Small intestine (tissue), 7 donors: ENCODE measurements around the gene POTEF. TPM values are rescaled to one million over a fixed set of nuclear protein-coding genes. Genes with fewer than 3 reads are reported as not detected.
"Not testable (repeated sequence)": the region's sequence is repeated elsewhere in the genome, so short reads cannot be mapped to it uniquely, and the experiment has no call there.

ENCODE experiments used
- DNase-seq, 2 donors: peaks; one replicate each; pipeline versions ENCODE4 v3.0.0 to v3.0.0-alpha.2; 2013
- FAIRE-seq: peaks from 2 replicates; lab custom pipeline; 2012; peaks lifted over from hg19 to GRCh38; lab: Jason Lieb, UNC
- H3K27ac ChIP-seq, 3 donors: one replicate each; pipeline ENCODE4 v1.5.1; 2013; ENCODE audit warnings: low read length in 2 of 3, mild to moderate bottlenecking in 2 of 3, control low read depth in 1 of 3, inconsistent platforms in 1 of 3, low read depth in 1 of 3, moderate library complexity in 1 of 3
- H3K27me3 ChIP-seq, 3 donors: one replicate each; pipeline ENCODE4 v1.6.1; 2013; ENCODE audit warnings: low read length in 3 of 3, inconsistent platforms in 1 of 3; ENCODE audit not compliant: control insufficient read depth in 3 of 3, insufficient read depth in 3 of 3
- H3K36me3 ChIP-seq, 3 donors: one replicate each; pipeline ENCODE4 v1.6.1; 2013; ENCODE audit warnings: low read length in 3 of 3, inconsistent platforms in 1 of 3, low read depth in 1 of 3, mild to moderate bottlenecking in 1 of 3, moderate library complexity in 1 of 3; ENCODE audit not compliant: control insufficient read depth in 3 of 3, insufficient read depth in 2 of 3
- H3K4me1 ChIP-seq, 3 donors: one replicate each; pipeline ENCODE4 v1.6.1; 2013; ENCODE audit warnings: low read length in 2 of 3, inconsistent platforms in 1 of 3, low read depth in 1 of 3, mild to moderate bottlenecking in 1 of 3, moderate library complexity in 1 of 3; ENCODE audit not compliant: control insufficient read depth in 3 of 3, insufficient read depth in 2 of 3
- H3K4me3 ChIP-seq, 3 donors: one replicate each; pipeline ENCODE4 v1.5.1; 2013; ENCODE audit warnings: low read length in 3 of 3, control low read depth in 1 of 3, inconsistent platforms in 1 of 3, low read depth in 1 of 3, mild to moderate bottlenecking in 1 of 3, moderate library complexity in 1 of 3
- H3K9me3 ChIP-seq, 2 donors: one replicate each; pipeline ENCODE4 v1.6.1; 2013; ENCODE audit warnings: low read depth in 1 of 2, low read length in 1 of 2; ENCODE audit not compliant: control insufficient read depth in 2 of 2, insufficient read depth in 1 of 2
- WGBS, 3 donors: extraction: QIAGEN DNeasy Blood & Tissue Kit; methylation state at CpG; one replicate each; pipeline ENCODE4 v1.1.7; 2013; 5-methylcytosine and 5-hydroxymethylcytosine counted together
- polyA plus RNA-seq, 4 donors: library from polyadenylated mRNA; stranded (reverse) in 3 of 4; unstranded in 1 of 4; fragments of 200-250 nt in 3 of 4; fragments of 120-200 nt in 1 of 4; gene quantifications; one replicate each; pipeline versions ENCODE4 v1.2.1 to v1.2.3, GENCODE V29; 2013
- donor health status: healthy with polysubstance abuse.
- donor health status: control.
- donor health status: control.
- donor health status: Bipolar disorder and iron deficiency.
- donor health status: healthy.

Gene POTEF
- polyA plus RNA-seq, 4 donors, result not detected

GRCh38 chr2:130139331-130140280, 10.6 kb upstream of the POTEF start:
- H3K4me3 ChIP-seq, H3K27me3 ChIP-seq, H3K9me3 ChIP-seq, H3K4me1 ChIP-seq, DNase-seq, H3K36me3 ChIP-seq, H3K27ac ChIP-seq, FAIRE-seq: not testable (repeated sequence)
- WGBS, 3 donors, result 77 to 85% (median 79%) methylated on average over 24 to 27 of the region's 30 CpGs

- not testable (repeated sequence) for H3K4me1 ChIP-seq, DNase-seq, H3K36me3 ChIP-seq, H3K27me3 ChIP-seq, H3K4me3 ChIP-seq, H3K9me3 ChIP-seq, H3K27ac ChIP-seq, FAIRE-seq
- WGBS, 3 donors, result 67 to 82% (median 70%) methylated on average over 15 of the region's 15 CpGs
Measured at GRCh38 chr2:130138841-130139251, 9.8 kb upstream of the POTEF start.

- not testable (repeated sequence) for H3K36me3 ChIP-seq, H3K4me3 ChIP-seq, H3K9me3 ChIP-seq, H3K27ac ChIP-seq, FAIRE-seq, H3K4me1 ChIP-seq, DNase-seq, H3K27me3 ChIP-seq
- 84 to 90% (median 88%) methylated on average over 7 to 11 of the region's 13 CpGs for WGBS, 3 donors
Measured at GRCh38 chr2:130138326-130138725, 9.3 kb upstream of the POTEF start.

GRCh38 chr2:130137118-130137517, 8.1 kb upstream of the POTEF start:
- 65 to 89% (median 81%) methylated on average over 2 to 5 of the region's 5 CpGs for WGBS, 3 donors

GRCh38 chr2:130136546-130136945, 7.5 kb upstream of the POTEF start:
- WGBS, 3 donors, result 88 to 92% (median 89%) methylated on average over 5 to 9 of the region's 10 CpGs
- FAIRE-seq, result not testable (repeated sequence)

More at GRCh38 chr2:130137118-130137517, 8.1 kb upstream of the POTEF start:
- H3K36me3 ChIP-seq, H3K4me1 ChIP-seq, H3K27me3 ChIP-seq, H3K27ac ChIP-seq, H3K4me3 ChIP-seq, H3K9me3 ChIP-seq, FAIRE-seq, DNase-seq: not testable (repeated sequence)

GRCh38 chr2:130135692-130136541, 6.9 kb upstream of the POTEF start:
- Histone ChIP-seq H3K9me3 (no peaks in the 10 kb centered on the region), H3K27me3 (no peaks in the 10 kb centered on the region), H3K4me1 (no peaks in the 10 kb centered on the region), H3K27ac (no peak overlapping the region), H3K36me3 (no peaks in the 10 kb centered on the region), H3K4me3 (no peak overlapping the region)
- WGBS, 3 donors, result 90 to 93% (median 92%) methylated on average over 11 to 15 of the region's 15 CpGs
- FAIRE-seq, result no peak
- DNase-seq, result no peak

More at GRCh38 chr2:130136546-130136945, 7.5 kb upstream of the POTEF start:
- DNase-seq, H3K27me3 ChIP-seq, H3K27ac ChIP-seq, H3K9me3 ChIP-seq, H3K4me1 ChIP-seq, H3K36me3 ChIP-seq, H3K4me3 ChIP-seq: not testable (repeated sequence)

- H3K4me3 ChIP-seq, FAIRE-seq, H3K4me1 ChIP-seq, H3K9me3 ChIP-seq, H3K36me3 ChIP-seq, H3K27ac ChIP-seq, DNase-seq, H3K27me3 ChIP-seq: not testable (repeated sequence)
- 80 to 89% (median 88%) methylated on average over 10 to 14 of the region's 14 CpGs for WGBS, 3 donors
Measured at GRCh38 chr2:130128464-130128863, 558 bp downstream of the POTEF start.

- not testable (repeated sequence) for DNase-seq, H3K36me3 ChIP-seq, H3K9me3 ChIP-seq, H3K27me3 ChIP-seq, H3K4me3 ChIP-seq, H3K4me1 ChIP-seq, H3K27ac ChIP-seq, FAIRE-seq
- WGBS, 3 donors, result 80% methylated on average over 3 of the region's 9 CpGs; no CpG with 5 or more reads in 2 of the 3 donors
Measured at GRCh38 chr2:130127726-130128125, 1.3 kb downstream of the POTEF start.
